Activated CD4-positive, alpha-beta memory T cell treated with anti-CD3 and anti-CD28 coated beads for 36 hours (primary cell): ENCODE data around the gene HOXC6. TPM values are rescaled to one million over a fixed set of nuclear protein-coding genes. Genes with fewer than 3 reads are reported as not detected.
"Not testable (repeated sequence)": the region's sequence is repeated elsewhere in the genome, so short reads cannot be mapped to it uniquely, and the experiment has no call there.

Experiments used
- CTCF ChIA-PET: fragments of 350-600 bp; sonication (Branson Sonifier 250); formaldehyde crosslinking; loops from one replicate; lab custom pipeline; 2021; ENCODE audit warnings: antibody characterized with exemption, inconsistent platforms; lab: Charles Lee
- POLR2A ChIA-PET: fragments of 350-600 bp; sonication (Branson Sonifier 250); formaldehyde crosslinking; loops from one replicate; lab custom pipeline; 2021; ENCODE audit warnings: antibody characterized with exemption; lab: Charles Lee
- DNase-seq: peaks from one replicate; pipeline ENCODE4 v3.0.0-alpha.2; 2020
- H3K27ac Mint-ChIP-seq: one replicate; pipeline ENCODE4 v1.8.0; 2021; ENCODE audit warnings: mixed read lengths
- H3K27me3 Mint-ChIP-seq: one replicate; pipeline ENCODE4 v1.8.0; 2021; ENCODE audit warnings: mixed read lengths
- H3K36me3 Mint-ChIP-seq: one replicate; pipeline ENCODE4 v1.8.0; 2021; ENCODE audit warnings: mixed read lengths
- H3K4me1 Mint-ChIP-seq: one replicate; pipeline ENCODE4 v1.8.0; 2021; ENCODE audit warnings: low read depth, mixed read lengths
- H3K4me3 Mint-ChIP-seq: one replicate; pipeline ENCODE4 v1.8.0; 2021; ENCODE audit warnings: mild to moderate bottlenecking, mixed read lengths
- H3K9me3 Mint-ChIP-seq: one replicate; pipeline ENCODE4 v1.8.0; 2021; ENCODE audit warnings: mixed read lengths
- intact Hi-C: fragments of 100-400 bp; cut with micrococcal nuclease; formaldehyde crosslinking; loops from one replicate; pipeline ENCODE4 v1.15.1; 2023
- total RNA-seq, 2 experiments: library from RNA; stranded (reverse); gene quantifications; one replicate each; pipeline ENCODE4 v1.2.3, GENCODE V29; 2021

HOXC6 gene
- total RNA-seq, 2 experiments from 2014 or later, result not detected

DNA sequence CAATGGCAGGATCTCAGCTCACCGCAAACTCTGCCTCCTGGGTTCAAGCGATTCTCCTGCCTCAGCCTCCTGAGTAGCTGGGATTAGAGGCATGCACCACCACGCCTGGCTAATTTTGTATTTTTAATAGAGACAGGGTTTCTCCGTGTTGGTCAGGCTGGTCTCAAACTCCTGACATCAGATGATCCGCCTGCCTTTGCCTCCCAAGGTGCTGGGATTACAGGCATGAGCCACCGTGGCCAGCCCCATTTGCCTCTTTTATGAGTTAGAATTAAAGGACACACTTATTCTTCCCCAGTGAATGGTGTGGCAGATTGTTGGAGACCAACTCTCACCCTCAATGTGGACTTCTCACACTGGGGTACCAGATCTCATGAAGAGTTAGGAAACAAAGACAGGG is 13.8 kb downstream of the HOXC6 start:
- H3K4me1 Mint-ChIP-seq, POLR2A ChIA-PET, intact Hi-C loops, H3K4me3 Mint-ChIP-seq, H3K27ac Mint-ChIP-seq, H3K9me3 Mint-ChIP-seq, DNase-seq, H3K36me3 Mint-ChIP-seq: not testable (repeated sequence)
- H3K27me3 Mint-ChIP-seq, result peaks cover 74% of the 10 kb centered on the region
- CTCF ChIA-PET, result interaction anchor here (1.7 kb wide), 2 partner anchors 10 to 166 kb away, joined by 5 to 10 read pairs; no protein-coding TSS in a partner anchor

DNA sequence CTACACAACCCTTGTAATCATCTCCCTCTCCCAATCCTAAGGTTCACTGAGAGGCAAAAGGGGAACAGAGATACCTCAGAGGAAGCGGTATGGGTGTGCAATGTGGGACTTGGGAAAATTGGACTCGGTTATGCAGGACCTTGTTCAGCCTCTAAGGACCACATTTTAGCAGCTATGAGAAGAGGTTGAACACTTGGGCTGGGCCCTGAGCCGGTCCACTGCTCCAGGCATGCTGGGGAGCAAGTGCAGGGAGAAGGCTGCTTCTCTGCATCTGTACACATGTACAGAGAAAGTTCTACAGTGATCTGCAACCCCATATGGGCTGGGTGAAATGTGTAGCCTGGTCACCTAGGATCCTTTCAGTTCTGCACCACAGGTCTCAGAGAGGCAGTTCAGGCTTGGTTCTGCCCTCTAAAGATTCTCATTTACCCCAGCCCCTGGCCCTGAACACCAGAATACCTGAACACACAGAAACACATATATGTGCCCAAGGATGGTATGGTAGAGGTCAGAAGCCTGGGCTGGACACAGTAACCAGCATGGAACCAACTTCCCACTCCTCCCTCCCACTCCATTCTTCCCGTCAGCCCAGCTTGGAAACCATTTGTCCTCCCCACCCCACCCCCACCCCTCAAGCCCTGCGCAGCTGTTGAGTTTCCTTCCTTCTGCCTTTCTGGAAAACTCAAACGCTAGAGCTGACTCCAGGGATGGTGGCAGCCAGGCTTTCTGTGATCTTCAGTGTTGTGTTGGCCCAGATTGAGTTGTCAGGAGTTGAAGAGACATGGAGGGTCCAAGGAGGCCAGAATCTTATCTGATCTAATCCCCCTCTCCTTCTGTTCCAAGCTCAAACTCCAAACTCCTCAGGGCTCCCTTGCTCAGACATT is 15.0 kb downstream of the HOXC6 start:
- Mint-ChIP-seq H3K36me3 (no peaks in the 10 kb centered on the region), H3K9me3 (no peaks in the 10 kb centered on the region), H3K27me3 (peaks cover 80% of the 10 kb centered on the region), H3K4me3 (no peak overlapping the region), H3K27ac (no peak overlapping the region), H3K4me1 (no peaks in the 10 kb centered on the region)
- POLR2A ChIA-PET, result no interaction called here
- intact Hi-C loops, result no loop called here
- CTCF ChIA-PET, result interaction anchor here (0.6 to 1.8 kb wide), 2 partner anchors 11 to 12 kb away, joined by 3 to 5 read pairs; no protein-coding TSS in a partner anchor
- no peak for DNase-seq

DNA sequence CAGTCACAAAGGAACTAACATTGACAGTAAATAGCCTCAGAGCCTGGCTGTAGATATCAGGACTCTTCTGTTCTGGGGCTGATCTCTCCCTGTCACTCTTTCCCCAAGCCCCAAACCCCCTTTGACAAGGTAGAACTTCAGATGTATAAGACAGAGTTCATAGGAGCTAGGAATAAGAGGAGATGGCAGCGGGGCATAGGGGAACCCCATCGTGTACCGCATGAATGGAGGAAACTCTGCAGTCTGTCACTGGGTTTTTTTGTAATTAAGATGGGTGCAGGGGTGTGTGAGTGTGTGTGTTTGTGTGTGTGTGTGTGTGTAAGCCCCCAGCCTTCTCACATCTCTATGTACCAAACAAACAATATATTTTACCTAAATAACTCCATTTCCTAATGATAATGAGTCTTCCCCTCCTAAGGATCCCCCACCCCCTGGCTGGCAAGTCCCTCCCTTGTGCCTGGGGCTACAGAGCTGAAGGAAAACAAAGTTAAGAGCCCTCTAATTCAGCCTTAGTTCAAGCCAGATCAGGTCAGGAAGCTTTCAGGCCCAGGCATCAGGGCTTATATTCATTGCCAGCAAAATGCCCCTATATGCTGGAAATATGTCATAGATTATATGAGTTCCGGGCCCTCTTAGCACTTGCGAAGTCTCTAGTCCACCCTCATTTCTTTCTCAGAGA is 16.3 kb downstream of the HOXC6 start:
- Mint-ChIP-seq H3K27me3 (peaks cover 81% of the 10 kb centered on the region), H3K27ac (no peak overlapping the region), H3K9me3 (no peaks in the 10 kb centered on the region), H3K4me3 (no peak overlapping the region), H3K4me1 (no peaks in the 10 kb centered on the region), H3K36me3 (no peaks in the 10 kb centered on the region)
- ChIA-PET CTCF (interaction anchor here (0.6 to 1.8 kb wide), 4 partner anchors 10 to 157 kb away, joined by 3 to 5 read pairs (median 4); no protein-coding TSS in a partner anchor), POLR2A (no interaction called here)
- DNase-seq, result no peak
- intact Hi-C loops, result no loop called here

DNA sequence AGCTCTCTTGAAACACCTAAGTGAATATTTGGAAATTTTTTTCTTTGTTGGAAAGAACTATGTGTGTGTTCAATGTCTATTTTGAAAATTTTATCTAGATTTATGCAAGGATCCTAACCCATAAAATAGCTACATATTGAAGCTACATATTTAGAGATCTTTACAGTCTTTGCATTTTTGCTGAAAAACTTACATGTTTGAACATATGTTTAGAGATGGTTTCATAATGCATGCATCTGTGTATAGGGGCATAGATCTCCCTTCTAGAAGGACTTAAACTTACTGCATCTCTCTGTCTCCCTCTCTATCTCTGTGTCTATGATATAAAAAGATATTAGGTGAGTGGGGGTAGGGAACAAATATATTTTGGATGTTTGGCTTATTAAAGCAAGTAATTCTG is 17.2 kb downstream of the HOXC6 start:
- no peak for DNase-seq
- ChIA-PET POLR2A (no interaction called here), CTCF (interaction anchor here (0.9 to 1.5 kb wide), 4 partner anchors 11 to 160 kb away, joined by 3 to 5 read pairs (median 3); no protein-coding TSS in a partner anchor)
- Mint-ChIP-seq H3K36me3 (no peaks in the 10 kb centered on the region), H3K9me3 (no peaks in the 10 kb centered on the region), H3K4me1 (peaks cover 4% of the 10 kb centered on the region), H3K27ac (no peak overlapping the region), H3K4me3 (no peak overlapping the region), H3K27me3 (peaks cover 82% of the 10 kb centered on the region)
- intact Hi-C loops, result no loop called here

DNA sequence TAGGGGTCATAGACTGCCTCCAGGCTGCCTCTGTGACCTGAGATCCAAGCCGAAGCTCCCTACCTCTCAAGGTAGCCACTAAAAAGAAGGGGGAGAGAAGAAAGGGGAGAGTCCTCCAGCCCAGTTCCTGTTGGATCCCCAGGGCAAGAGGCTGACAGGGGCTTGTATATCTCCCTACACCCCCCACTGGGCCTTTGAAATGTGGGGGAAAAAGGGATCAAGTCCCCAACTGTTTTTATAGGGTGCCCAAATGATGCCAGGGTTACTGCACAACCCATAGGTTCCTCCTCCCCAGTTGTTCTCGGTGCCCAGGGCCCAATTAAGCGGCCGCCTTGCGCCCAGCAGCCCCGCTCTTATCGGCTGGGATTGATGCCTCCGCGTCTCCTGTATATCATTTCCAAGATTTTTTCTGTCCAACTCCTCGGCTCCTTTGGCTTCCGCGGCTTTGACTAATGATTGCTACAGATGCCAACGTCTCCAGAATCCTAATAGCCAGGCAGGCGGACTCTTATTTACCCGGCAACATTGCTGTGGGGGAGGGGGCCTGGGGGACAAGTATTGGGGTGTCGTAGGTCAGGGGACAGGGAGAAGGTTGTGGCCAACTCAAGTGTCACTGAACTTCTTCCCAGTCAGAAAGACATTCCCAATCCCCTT is 17.8 kb downstream of the HOXC6 start:
- no peak for DNase-seq
- H3K4me3 Mint-ChIP-seq, result no peak overlapping the region
- no peaks in the 10 kb centered on the region for H3K36me3 Mint-ChIP-seq
- ChIA-PET CTCF (interaction anchor here (0.9 to 1.5 kb wide), 3 partner anchors 29 to 160 kb away, joined by 3 read pairs; no protein-coding TSS in a partner anchor), POLR2A (no interaction called here)
- peaks cover 4% of the 10 kb centered on the region for H3K4me1 Mint-ChIP-seq
- intact Hi-C loops, result no loop called here
- no peak overlapping the region for H3K27ac Mint-ChIP-seq
- peaks cover 83% of the 10 kb centered on the region for H3K27me3 Mint-ChIP-seq
- no peaks in the 10 kb centered on the region for H3K9me3 Mint-ChIP-seq

DNA sequence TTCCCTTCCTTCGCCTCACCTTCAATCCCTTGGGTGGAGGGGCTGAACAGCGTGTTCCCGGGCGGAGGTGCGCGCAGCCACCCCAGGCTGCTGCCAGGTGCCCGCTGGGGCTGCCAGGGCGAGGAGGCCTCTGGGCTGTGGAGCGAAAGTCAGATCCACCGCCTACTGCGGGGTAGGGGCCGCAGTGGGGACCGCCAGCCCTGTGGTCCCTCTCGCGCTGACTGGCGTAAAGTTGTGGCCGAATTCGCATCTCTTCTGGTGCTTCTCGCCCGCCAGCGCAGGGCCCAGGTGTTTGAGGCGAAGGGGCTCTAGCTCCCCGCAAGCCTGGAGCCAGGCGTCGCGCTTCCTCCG is 18.5 kb downstream of the HOXC6 start:
- intact Hi-C loops, result no loop called here
- no peak overlapping the region for H3K4me3 Mint-ChIP-seq
- H3K36me3 Mint-ChIP-seq, result no peaks in the 10 kb centered on the region
- H3K27ac Mint-ChIP-seq, result no peak overlapping the region
- no peak for DNase-seq
- CTCF ChIA-PET, result interaction anchor here (0.6 kb wide), 1 partner anchor 90 kb away, joined by 3 read pairs; no protein-coding TSS in a partner anchor
- no peaks in the 10 kb centered on the region for H3K9me3 Mint-ChIP-seq
- H3K4me1 Mint-ChIP-seq, result peaks cover 5% of the 10 kb centered on the region
- H3K27me3 Mint-ChIP-seq, result peaks cover 85% of the 10 kb centered on the region
- POLR2A ChIA-PET, result no interaction called here

DNA sequence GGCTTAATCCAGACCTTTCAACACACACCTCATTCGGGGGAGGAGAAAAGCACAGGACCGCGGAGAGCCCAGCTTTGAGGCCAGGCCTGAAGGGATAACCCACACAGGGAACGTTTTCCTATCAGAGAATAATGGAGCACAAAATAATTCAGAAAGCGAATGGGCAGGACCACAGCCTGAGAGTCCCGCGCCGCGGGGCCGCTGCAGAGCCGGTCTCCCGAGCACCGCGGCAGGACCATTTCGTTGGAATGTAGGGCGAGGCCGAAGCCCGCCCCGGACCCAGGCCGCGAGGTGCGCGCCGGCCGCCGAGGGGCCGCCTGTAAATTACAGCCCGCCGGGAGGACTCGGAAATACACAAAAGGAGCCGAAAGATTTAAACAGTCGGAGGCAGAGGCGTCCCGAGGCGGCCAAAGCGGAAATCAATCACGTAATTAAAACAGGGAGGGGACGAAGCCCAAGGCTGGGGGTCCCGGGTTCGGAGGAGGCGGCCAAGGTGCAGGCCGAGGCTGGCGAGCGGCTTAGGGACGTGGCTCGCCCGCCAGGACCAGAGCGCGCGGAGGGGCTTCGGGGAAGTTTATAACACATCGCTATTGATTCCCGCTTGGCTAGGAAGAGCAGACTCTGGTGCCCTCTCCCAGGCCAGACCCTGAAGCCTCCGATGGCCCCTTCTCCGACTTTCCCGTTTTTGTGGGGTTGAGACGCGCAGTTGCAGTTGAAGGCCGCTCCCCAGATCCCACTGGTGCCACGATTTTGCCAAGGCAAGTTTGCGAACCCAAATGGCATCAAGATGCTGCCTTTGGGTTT is 19.1 kb downstream of the HOXC6 start:
- Mint-ChIP-seq H3K4me1 (peaks cover 10% of the 10 kb centered on the region), H3K9me3 (no peaks in the 10 kb centered on the region), H3K4me3 (no peak overlapping the region), H3K27me3 (peaks cover 87% of the 10 kb centered on the region), H3K27ac (no peak overlapping the region), H3K36me3 (no peaks in the 10 kb centered on the region)
- intact Hi-C loops, result no loop called here
- POLR2A ChIA-PET, result no interaction called here
- CTCF ChIA-PET, result interaction anchor here (0.6 to 1.4 kb wide), 2 partner anchors 15 to 89 kb away, joined by 3 read pairs; no protein-coding TSS in a partner anchor
- DNase-seq, result no peak

DNA sequence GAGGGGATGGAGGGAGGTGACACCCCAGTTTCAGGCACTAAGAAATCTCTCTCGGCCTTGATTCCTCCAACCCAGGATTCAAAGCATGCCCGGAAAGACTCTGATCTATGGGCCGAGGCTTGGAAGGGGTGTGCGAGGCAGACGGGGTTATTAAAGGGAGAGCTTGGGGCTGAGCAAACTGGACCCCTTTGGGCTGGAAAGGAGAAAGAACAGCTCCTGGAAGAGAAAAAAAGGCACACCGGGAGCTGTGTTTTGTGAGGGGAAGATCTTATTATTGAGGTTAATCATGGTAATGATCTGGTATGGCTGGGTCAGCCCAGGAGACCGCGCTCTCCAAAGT is 19.7 kb downstream of the HOXC6 start:
- Mint-ChIP-seq H3K9me3 (no peaks in the 10 kb centered on the region), H3K36me3 (no peaks in the 10 kb centered on the region), H3K27ac (no peak overlapping the region), H3K4me1 (peaks cover 15% of the 10 kb centered on the region), H3K27me3 (peaks cover 86% of the 10 kb centered on the region), H3K4me3 (no peak overlapping the region)
- ChIA-PET CTCF (interaction anchor here (1.4 kb wide), 1 partner anchor 16 kb away, joined by 3 read pairs; no protein-coding TSS in a partner anchor), POLR2A (no interaction called here)
- DNase-seq, result no peak
- intact Hi-C loops, result no loop called here

DNA sequence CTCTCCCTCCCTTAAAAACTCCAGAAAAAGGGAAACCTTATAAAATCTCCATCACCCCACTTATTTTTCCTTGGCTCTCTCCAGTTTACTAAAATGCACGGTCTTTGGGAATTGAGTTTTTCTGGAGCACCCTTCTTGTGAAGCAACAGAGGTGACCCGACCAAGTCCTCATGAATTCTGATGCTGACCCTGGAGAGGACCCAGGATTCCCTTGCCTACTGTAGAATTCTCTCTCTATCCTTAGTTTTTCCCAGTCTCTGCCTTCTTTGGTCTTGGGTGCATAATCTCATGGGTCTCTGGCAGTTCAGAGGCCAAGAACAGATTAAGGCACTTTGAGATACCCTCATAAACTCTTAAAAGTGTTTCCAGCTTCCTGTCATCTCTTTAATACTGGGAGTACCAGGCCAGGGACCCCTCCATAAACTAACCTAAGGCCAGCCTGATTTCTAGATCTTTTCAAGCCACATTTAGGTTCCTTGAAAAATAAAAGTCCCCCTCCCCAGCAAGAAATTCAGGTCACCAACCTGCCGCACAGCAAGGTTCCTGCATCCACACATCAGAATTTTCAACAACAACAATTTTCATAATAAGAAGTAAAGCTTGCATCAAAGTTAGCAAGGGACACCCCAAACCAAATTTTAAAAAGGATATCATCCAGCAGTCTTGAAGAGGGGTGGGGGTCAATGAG is 20.3 kb downstream of the HOXC6 start:
- no peaks in the 10 kb centered on the region for H3K9me3 Mint-ChIP-seq
- intact Hi-C loops, result no loop called here
- no peak overlapping the region for H3K27ac Mint-ChIP-seq
- peaks cover 18% of the 10 kb centered on the region for H3K4me1 Mint-ChIP-seq
- ChIA-PET POLR2A (no interaction called here), CTCF (interaction anchor here (1.4 kb wide), 1 partner anchor 16 kb away, joined by 3 read pairs; no protein-coding TSS in a partner anchor)
- H3K4me3 Mint-ChIP-seq, result no peak overlapping the region
- H3K36me3 Mint-ChIP-seq, result no peaks in the 10 kb centered on the region
- no peak for DNase-seq
- H3K27me3 Mint-ChIP-seq, result peaks cover 87% of the 10 kb centered on the region

DNA sequence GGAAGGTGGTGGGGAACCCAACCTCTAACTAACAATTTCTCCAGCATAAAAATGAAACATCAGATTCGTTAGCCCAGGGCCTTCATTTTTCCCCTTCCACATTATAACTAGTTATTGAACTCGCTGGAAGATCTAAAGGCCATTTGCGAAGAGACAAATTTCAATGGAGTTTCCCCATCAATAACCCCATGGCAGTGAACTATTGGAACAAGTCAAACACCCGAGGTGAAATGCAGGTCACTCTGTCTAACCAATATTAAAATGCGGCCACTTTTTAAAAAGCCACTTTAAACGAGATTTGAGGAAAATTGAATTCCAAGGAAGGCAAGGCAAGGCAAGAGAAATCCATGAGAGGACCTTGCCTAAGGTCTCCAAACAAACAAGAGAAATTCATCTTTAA is 20.9 kb downstream of the HOXC6 start:
- no peak for DNase-seq
- POLR2A ChIA-PET, result no interaction called here
- no peaks in the 10 kb centered on the region for H3K9me3 Mint-ChIP-seq
- no peaks in the 10 kb centered on the region for H3K36me3 Mint-ChIP-seq
- H3K4me1 Mint-ChIP-seq, result peaks cover 23% of the 10 kb centered on the region
- H3K27ac Mint-ChIP-seq, result no peak overlapping the region
- peaks cover 87% of the 10 kb centered on the region for H3K27me3 Mint-ChIP-seq
- intact Hi-C loops, result no loop called here
- no peak overlapping the region for H3K4me3 Mint-ChIP-seq
- CTCF ChIA-PET, result no interaction called here

DNA sequence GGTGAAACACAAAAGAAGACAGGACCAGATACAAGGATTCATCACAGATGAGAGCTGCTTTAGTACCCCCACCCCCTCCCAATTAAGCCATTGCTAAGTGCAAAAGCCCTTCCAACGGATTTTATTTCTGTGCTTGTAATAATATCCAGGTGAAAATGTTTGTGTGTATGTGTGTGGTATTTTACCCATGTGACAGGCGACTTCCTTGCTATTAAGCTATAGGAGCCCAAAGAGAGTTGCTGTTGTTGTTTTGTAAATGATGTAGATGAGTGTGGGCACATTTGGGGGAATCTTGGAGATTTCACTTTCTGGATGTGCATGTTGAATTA is 22.2 kb downstream of the HOXC6 start:
- H3K27me3 Mint-ChIP-seq, result peaks cover 83% of the 10 kb centered on the region
- CTCF ChIA-PET, result interaction anchor here (0.6 to 4.0 kb wide), 4 partner anchors 18 to 330 kb away, joined by 3 to 18 read pairs (median 4); no protein-coding TSS in a partner anchor
- H3K4me3 Mint-ChIP-seq, result no peak overlapping the region
- H3K36me3 Mint-ChIP-seq, result no peaks in the 10 kb centered on the region
- H3K4me1 Mint-ChIP-seq, result peaks cover 28% of the 10 kb centered on the region
- no peak overlapping the region for H3K27ac Mint-ChIP-seq
- no peaks in the 10 kb centered on the region for H3K9me3 Mint-ChIP-seq
- no peak for DNase-seq
- POLR2A ChIA-PET, result no interaction called here
- intact Hi-C loops, result loop anchor here (5.0 kb wide), 2 partner anchors 58 to 98 kb away; partner anchors contain the start of gene HOXC12
